Testis (tissue), 2 donors: ENCODE results near the gene MACROD2.

Source experiments
- CTCF ChIP-seq, 3 experiments: fragments of 450-650 bp in 2 of 3; fragments of 200-600 bp in 1 of 3; sonication (generic) in 1 of 3; IDR thresholded peaks; one replicate each; pipeline ENCODE4 v1.5.1; 2016 to 2019; ENCODE audit warnings: antibody characterized with exemption in 3 of 3, mild to moderate bottlenecking in 2 of 3, moderate library complexity in 1 of 3
- POLR2A ChIP-seq: fragments of 450-650 bp; IDR thresholded peaks from one replicate; pipeline ENCODE4 v1.6.1; 2017; ENCODE audit warnings: antibody characterized with exemption, mild to moderate bottlenecking, moderate library complexity

GRCh38 chr20:14295238-14295637 lies 299.9 kb downstream of the MACROD2 start:
- TF ChIP-seq CTCF (IDR thresholded peaks at IDR 0.05) (no peak), POLR2A (no peak)
